K562 (cell line): ENCODE results near the gene TEDDM1. TPM values are rescaled to one million over a fixed set of nuclear protein-coding genes. Genes with fewer than 3 reads are reported as not detected.

Source experiments
- ATAC-seq: fragments of 200-7000 bp; cut with Tn5 transposase; 3 replicates; pipeline ENCODE4 v1.9.1; 2020; ENCODE audit warnings: moderate library complexity
- BruUV-seq: library from RNA; stranded (reverse); fragments of 400-500 nt; replicated peaks from 2 replicates; lab custom pipeline; 2021; lab: Mats Ljungman, UMichigan
- CTCF ChIA-PET: fragments of 300-600 bp; formaldehyde crosslinking; extraction: SDS; loops from one replicate; lab custom pipeline; 2021; ENCODE audit warnings: low intra/inter-chr PET ratio; lab: Yijun Ruan, JAX
- POLR2A ChIA-PET: fragments of 300-600, 350-650 bp; sonication (Branson Sonifier 250); formaldehyde crosslinking; extraction: SDS; loops from one replicate; lab custom pipeline; 2021; ENCODE audit warnings: antibody characterized with exemption, inconsistent platforms; lab: Yijun Ruan, JAX
- DNase-seq, 4 experiments: peaks; one replicate each; pipeline versions ENCODE4 v3.0.0 to v3.0.0-alpha.2; 2011 to 2018; ENCODE audit warnings: low spot score in 3 of 4, mixed read lengths in 3 of 4; ENCODE audit errors: extremely low read depth in 1 of 4
- FAIRE-seq: peaks from 2 replicates; lab custom pipeline; 2011; peaks lifted over from hg19 to GRCh38; lab: Jason Lieb, UNC
- H2AFZ ChIP-seq: 2 replicates; pipeline ENCODE4 v1.6.0; 2011; ENCODE audit warnings: low read depth, low read length, control low read depth, inconsistent platforms
- H3K27ac ChIP-seq: fragments of 200-600 bp; 3 replicates; pipeline ENCODE4 v1.8.0; 2011; ENCODE audit warnings: low read depth, mild to moderate bottlenecking, control low read depth, inconsistent platforms, low read length, moderate library complexity, mixed read lengths; ENCODE audit errors: extremely low read depth
- H3K27me3 ChIP-seq, 2 experiments: fragments of 300-600 bp in 1 of 2; 2 replicates in 1 of 2; 3 replicates in 1 of 2; pipeline versions ENCODE4 v1.6.0 to v1.8.0; 2011; ENCODE audit warnings: inconsistent platforms in 2 of 2, low read length in 2 of 2, mild to moderate bottlenecking in 1 of 2, mixed read lengths in 1 of 2, moderate library complexity in 1 of 2; ENCODE audit not compliant: control insufficient read depth in 2 of 2, insufficient read depth in 2 of 2
- H3K36me3 ChIP-seq: fragments of 300-600 bp; 3 replicates; pipeline ENCODE4 v1.8.0; 2011; ENCODE audit warnings: mild to moderate bottlenecking, low read length, inconsistent platforms; ENCODE audit not compliant: control insufficient read depth, insufficient read depth
- H3K4me1 ChIP-seq, 2 experiments: fragments of 200-600 bp in 1 of 2; replicated peaks in 1 of 2; 2 replicates in 1 of 2; 3 replicates in 1 of 2; pipeline versions ENCODE4 v1.5.1 to v1.8.0; 2011; ENCODE audit warnings: inconsistent platforms in 2 of 2, low read length in 2 of 2, mild to moderate bottlenecking in 1 of 2, mixed read lengths in 1 of 2, moderate library complexity in 1 of 2; ENCODE audit not compliant: control insufficient read depth in 2 of 2, insufficient read depth in 2 of 2
- H3K4me2 ChIP-seq: 2 replicates; pipeline ENCODE4 v1.6.1; 2011; ENCODE audit warnings: low read length, control low read depth, inconsistent platforms, mixed read lengths; ENCODE audit not compliant: insufficient read depth
- H3K4me3 ChIP-seq: fragments of 200-600 bp; sonication (generic), shearing (Covaris generic); 2 replicates; pipeline ENCODE4 v1.5.1; 2016; ENCODE audit warnings: control low read depth, inconsistent platforms
- H3K79me2 ChIP-seq: fragments of 200-600 bp; 3 replicates; pipeline ENCODE4 v1.8.0; 2011; ENCODE audit warnings: low read length, inconsistent platforms; ENCODE audit not compliant: control insufficient read depth, insufficient read depth
- H3K9ac ChIP-seq, 2 experiments: 2 replicates each; pipeline versions ENCODE4 v1.6.0 to v1.6.1; 2011; ENCODE audit warnings: low read depth in 2 of 2, low read length in 2 of 2, control low read depth in 1 of 2, inconsistent platforms in 1 of 2, mild to moderate bottlenecking in 1 of 2, mixed read lengths in 1 of 2; ENCODE audit not compliant: insufficient read depth in 1 of 2
- H3K9me1 ChIP-seq: one replicate; pipeline ENCODE4 v1.6.0; 2011; ENCODE audit warnings: inconsistent platforms, mild to moderate bottlenecking, low read length, moderate library complexity; ENCODE audit not compliant: control insufficient read depth, insufficient read depth
- H3K9me3 ChIP-seq: replicated peaks from 2 replicates; pipeline ENCODE4 v1.5.1; 2011; ENCODE audit warnings: low read depth, low read length, inconsistent platforms; ENCODE audit not compliant: control insufficient read depth, insufficient read depth
- H4K20me1 ChIP-seq: replicated peaks from 2 replicates; pipeline ENCODE4 v1.6.1; 2011; ENCODE audit warnings: low read length, inconsistent platforms, mixed read lengths; ENCODE audit not compliant: control insufficient read depth, insufficient read depth
- NFIX ChIP-seq: fragments of 250-450 bp; sonication (Bioruptor Pico); IDR thresholded peaks from 2 replicates; pipeline ENCODE4 v1.4.0; 2020; ENCODE audit warnings: low read depth, mild to moderate bottlenecking, moderate library complexity
- NR2C1 ChIP-seq, 2 experiments: fragments of 450-650 bp; IDR thresholded peaks; 2 replicates each; pipeline ENCODE4 v1.6.1; 2017; ENCODE audit warnings: mild to moderate bottlenecking in 2 of 2, antibody characterized with exemption in 1 of 2, inconsistent platforms in 1 of 2, missing compliant biosample characterization in 1 of 2, missing genetic modification characterization in 1 of 2
- SIRT6 ChIP-seq: IDR thresholded peaks from one replicate; pipeline ENCODE4 v1.6.1; 2012; ENCODE audit warnings: low read depth, mild to moderate bottlenecking, control low read depth, inconsistent platforms, low read length, moderate library complexity
- ZNF830 ChIP-seq: fragments of 250-450 bp; sonication (Bioruptor Pico); IDR thresholded peaks from 2 replicates; pipeline ENCODE4 v1.5.0; 2021; ENCODE audit warnings: mild to moderate bottlenecking
- WGBS: fragments of 100-300 bp; shearing (Covaris generic); methylation state at CpG from one replicate; pipeline ENCODE4 v1.1.6; 2016; ENCODE audit warnings: low coverage, mixed read lengths; ENCODE audit not compliant: insufficient coverage; ENCODE audit errors: missing lambda C conversion rate; 5-methylcytosine and 5-hydroxymethylcytosine counted together
- in situ Hi-C: fragments of 300-500 bp; cut with MboI; formaldehyde crosslinking; loops from 4 replicates; pipeline ENCODE4 v1.15.0; 2018; ENCODE audit warnings: inconsistent platforms, mixed read lengths
- intact Hi-C: fragments of 100-400 bp; cut with micrococcal nuclease; formaldehyde crosslinking; loops from 2 replicates; pipeline ENCODE4 v1.14.2; 2022
- polyA plus RNA-seq, 8 experiments: library from polyadenylated mRNA; depleted of rRNA in 4 of 8; stranded (reverse) in 5 of 8; unstranded in 3 of 8; fragments of >200 nt; fragmentation: Nextera tagmentation in 2 of 8; fragmentation: Illumina TruSeq in 1 of 8; extraction: Ambion mirVana in 2 of 8; extraction: Trizol in 1 of 8; gene quantifications; 2 replicates each; pipeline versions ENCODE4 v1.2.1 to v1.2.3, GENCODE V29; 2011 to 2014; ENCODE audit warnings: inconsistent platforms in 1 of 8, missing spikeins in 1 of 8
- total RNA-seq, 7 experiments: library from RNA; depleted of rRNA in 6 of 7; stranded (reverse); fragments of >200 nt in 6 of 7; fragmentation: Illumina TruSeq in 2 of 7; extraction: Trizol in 2 of 7; gene quantifications; 2 replicates each; pipeline versions ENCODE4 v1.2.1 to v1.2.3, GENCODE V29; 2011 to 2021; ENCODE audit warnings: low replicate concordance in 1 of 7
- TF ChIP-seq, protein P1 (sequence below): fragments of 450-650 bp; formaldehyde crosslinking; IDR thresholded peaks from 2 replicates; pipeline ENCODE4 v1.4.0; 2020; ENCODE audit warnings: mild to moderate bottlenecking, moderate library complexity
- TF ChIP-seq, protein P2 (sequence below), 2 experiments: fragments of 450-650 bp in 1 of 2; sonication (generic) in 1 of 2; formaldehyde crosslinking; conservative IDR thresholded peaks; 2 replicates each; pipeline versions ENCODE4 v1.4.0 to v1.8.1; 2020 to 2022; ENCODE audit warnings: mild to moderate bottlenecking in 1 of 2, missing genetic modification reagents in 1 of 2
- TF ChIP-seq, protein P3 (sequence below): sonication (generic); IDR thresholded peaks from 2 replicates; pipeline ENCODE4 v1.6.1; 2016
- TF ChIP-seq, protein P4 (sequence below): sonication (generic); formaldehyde crosslinking; IDR thresholded peaks from 2 replicates; pipeline ENCODE4 v1.8.0; 2023; ENCODE audit warnings: missing genetic modification reagents, mild to moderate bottlenecking, borderline replicate concordance

Gene TEDDM1
- total and polyA plus RNA-seq, 9 of the 15 experiments (the other 6 are each of a cell fraction or from before 2014, with no cell fraction given): not detected

DNA sequence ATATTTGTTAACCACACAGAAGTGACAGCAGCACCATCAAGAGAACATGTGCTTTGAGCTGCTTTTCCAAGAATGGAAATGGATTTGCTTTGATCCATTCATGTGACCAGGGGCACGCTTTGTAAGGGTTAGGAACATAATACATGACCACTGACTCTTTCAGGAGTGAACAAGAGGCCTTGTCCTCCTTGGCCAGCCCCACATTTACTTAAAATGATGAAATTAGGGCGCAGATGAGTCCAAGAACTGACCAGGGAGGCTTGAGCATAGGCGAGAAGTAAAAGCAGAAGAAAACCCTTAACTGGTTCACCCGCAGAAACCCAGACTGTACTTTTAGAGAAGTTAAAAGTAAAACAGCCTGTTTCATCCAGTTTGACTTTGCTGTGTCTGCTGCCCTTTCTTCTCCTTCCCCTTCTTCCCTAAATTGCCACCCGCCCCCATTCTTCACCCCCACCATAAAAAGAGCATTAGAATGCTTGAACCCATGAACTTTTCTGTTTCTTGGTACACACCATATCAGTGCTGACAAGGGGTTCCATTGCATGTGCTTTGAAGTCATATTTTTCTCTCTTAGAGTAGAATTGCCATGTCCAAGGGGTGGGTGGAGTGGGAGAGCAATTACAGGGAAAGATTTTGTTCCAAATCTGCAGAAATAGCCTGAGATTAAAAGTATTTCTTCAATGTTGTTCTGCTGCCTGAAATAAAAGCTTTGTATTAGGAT lies 6.3 kb downstream of the TEDDM1 start:
- no peak for ATAC-seq
- peak overlapping the region; percentile 10; the same call in 1 of the 2 replicates for H3K4me2 ChIP-seq
- no peaks in the 10 kb centered on the region for H3K9me1 ChIP-seq
- WGBS: 31% methylated on average over 5 of the region's 5 CpGs
- H3K9me3 ChIP-seq: no peaks in the 10 kb centered on the region
- peaks cover 16% of the 10 kb centered on the region for H4K20me1 ChIP-seq
- POLR2A ChIA-PET: interaction anchor here (1.2 to 8.0 kb wide), 4 partner anchors 12 to 252 kb away, joined by 3 to 137 read pairs (median 10); no protein-coding TSS in a partner anchor
- peaks cover 38% of the 10 kb centered on the region for H3K79me2 ChIP-seq
- intact Hi-C loops: loop anchor here (5.0 kb wide), 1 partner anchor 398 kb away; no protein-coding TSS in a partner anchor
- no peaks in the 10 kb centered on the region for H3K27me3 ChIP-seq
- DNase-seq: no peak
- H3K4me1 ChIP-seq: peaks cover 13 to 31% of the 10 kb centered on the region in 2 experiments; a peak in 4 of 5 replicates
- H3K27ac ChIP-seq: peak overlapping the region; percentile 50; the same call in 2 of the 3 replicates
- CTCF ChIA-PET: interaction anchor here (3.9 kb wide), 1 partner anchor 252 kb away, joined by 53 read pairs; no protein-coding TSS in a partner anchor
- in situ Hi-C loops: loop anchor here (5.0 kb wide), 1 partner anchor 92 kb away; no protein-coding TSS in a partner anchor
- H2AFZ ChIP-seq: peak overlapping the region; percentile 82
- peak overlapping the region in 1 of 2 experiments; percentile 3; a peak in 1 of 4 replicates for H3K9ac ChIP-seq
- peaks cover 16% of the 10 kb centered on the region for H3K36me3 ChIP-seq
- FAIRE-seq: no peak
- no TSS peak for BruUV-seq
- H3K4me3 ChIP-seq: no peak overlapping the region
- no peak for TF ChIP-seq NFIX
- TF ChIP-seq, protein P1, sequence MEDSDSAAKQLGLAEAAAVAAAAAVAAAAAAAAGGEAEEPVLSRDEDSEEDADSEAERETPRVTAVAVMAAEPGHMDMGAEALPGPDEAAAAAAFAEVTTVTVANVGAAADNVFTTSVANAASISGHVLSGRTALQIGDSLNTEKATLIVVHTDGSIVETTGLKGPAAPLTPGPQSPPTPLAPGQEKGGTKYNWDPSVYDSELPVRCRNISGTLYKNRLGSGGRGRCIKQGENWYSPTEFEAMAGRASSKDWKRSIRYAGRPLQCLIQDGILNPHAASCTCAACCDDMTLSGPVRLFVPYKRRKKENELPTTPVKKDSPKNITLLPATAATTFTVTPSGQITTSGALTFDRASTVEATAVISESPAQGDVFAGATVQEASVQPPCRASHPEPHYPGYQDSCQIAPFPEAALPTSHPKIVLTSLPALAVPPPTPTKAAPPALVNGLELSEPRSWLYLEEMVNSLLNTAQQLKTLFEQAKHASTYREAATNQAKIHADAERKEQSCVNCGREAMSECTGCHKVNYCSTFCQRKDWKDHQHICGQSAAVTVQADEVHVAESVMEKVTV (CRISPR knock-in tag): no peak
- no peak for TF ChIP-seq SIRT6
- no peak for TF ChIP-seq ZNF830 (CRISPR knock-in tag)
- no peak for TF ChIP-seq NR2C1 (IDR thresholded peaks at IDR 0.05)
- TF ChIP-seq NR2C1 (tag; IDR thresholded peaks at IDR 0.05): no peak
- TF ChIP-seq, protein P2, sequence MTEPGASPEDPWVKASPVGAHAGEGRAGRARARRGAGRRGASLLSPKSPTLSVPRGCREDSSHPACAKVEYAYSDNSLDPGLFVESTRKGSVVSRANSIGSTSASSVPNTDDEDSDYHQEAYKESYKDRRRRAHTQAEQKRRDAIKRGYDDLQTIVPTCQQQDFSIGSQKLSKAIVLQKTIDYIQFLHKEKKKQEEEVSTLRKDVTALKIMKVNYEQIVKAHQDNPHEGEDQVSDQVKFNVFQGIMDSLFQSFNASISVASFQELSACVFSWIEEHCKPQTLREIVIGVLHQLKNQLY (CRISPR knock-in tag; conservative IDR thresholded peaks at IDR 0.05): no peak
- TF ChIP-seq, protein P3, sequence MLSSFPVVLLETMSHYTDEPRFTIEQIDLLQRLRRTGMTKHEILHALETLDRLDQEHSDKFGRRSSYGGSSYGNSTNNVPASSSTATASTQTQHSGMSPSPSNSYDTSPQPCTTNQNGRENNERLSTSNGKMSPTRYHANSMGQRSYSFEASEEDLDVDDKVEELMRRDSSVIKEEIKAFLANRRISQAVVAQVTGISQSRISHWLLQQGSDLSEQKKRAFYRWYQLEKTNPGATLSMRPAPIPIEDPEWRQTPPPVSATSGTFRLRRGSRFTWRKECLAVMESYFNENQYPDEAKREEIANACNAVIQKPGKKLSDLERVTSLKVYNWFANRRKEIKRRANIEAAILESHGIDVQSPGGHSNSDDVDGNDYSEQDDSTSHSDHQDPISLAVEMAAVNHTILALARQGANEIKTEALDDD: no peak
- TF ChIP-seq, protein P4, sequence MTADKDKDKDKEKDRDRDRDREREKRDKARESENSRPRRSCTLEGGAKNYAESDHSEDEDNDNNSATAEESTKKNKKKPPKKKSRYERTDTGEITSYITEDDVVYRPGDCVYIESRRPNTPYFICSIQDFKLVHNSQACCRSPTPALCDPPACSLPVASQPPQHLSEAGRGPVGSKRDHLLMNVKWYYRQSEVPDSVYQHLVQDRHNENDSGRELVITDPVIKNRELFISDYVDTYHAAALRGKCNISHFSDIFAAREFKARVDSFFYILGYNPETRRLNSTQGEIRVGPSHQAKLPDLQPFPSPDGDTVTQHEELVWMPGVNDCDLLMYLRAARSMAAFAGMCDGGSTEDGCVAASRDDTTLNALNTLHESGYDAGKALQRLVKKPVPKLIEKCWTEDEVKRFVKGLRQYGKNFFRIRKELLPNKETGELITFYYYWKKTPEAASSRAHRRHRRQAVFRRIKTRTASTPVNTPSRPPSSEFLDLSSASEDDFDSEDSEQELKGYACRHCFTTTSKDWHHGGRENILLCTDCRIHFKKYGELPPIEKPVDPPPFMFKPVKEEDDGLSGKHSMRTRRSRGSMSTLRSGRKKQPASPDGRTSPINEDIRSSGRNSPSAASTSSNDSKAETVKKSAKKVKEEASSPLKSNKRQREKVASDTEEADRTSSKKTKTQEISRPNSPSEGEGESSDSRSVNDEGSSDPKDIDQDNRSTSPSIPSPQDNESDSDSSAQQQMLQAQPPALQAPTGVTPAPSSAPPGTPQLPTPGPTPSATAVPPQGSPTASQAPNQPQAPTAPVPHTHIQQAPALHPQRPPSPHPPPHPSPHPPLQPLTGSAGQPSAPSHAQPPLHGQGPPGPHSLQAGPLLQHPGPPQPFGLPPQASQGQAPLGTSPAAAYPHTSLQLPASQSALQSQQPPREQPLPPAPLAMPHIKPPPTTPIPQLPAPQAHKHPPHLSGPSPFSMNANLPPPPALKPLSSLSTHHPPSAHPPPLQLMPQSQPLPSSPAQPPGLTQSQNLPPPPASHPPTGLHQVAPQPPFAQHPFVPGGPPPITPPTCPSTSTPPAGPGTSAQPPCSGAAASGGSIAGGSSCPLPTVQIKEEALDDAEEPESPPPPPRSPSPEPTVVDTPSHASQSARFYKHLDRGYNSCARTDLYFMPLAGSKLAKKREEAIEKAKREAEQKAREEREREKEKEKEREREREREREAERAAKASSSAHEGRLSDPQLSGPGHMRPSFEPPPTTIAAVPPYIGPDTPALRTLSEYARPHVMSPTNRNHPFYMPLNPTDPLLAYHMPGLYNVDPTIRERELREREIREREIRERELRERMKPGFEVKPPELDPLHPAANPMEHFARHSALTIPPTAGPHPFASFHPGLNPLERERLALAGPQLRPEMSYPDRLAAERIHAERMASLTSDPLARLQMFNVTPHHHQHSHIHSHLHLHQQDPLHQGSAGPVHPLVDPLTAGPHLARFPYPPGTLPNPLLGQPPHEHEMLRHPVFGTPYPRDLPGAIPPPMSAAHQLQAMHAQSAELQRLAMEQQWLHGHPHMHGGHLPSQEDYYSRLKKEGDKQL: no peak
